SHP77 (cell line): Measurements from ENCODE around the gene HDAC9.
"Not testable (repeated sequence)": the region's sequence is repeated elsewhere in the genome, so short reads cannot be mapped to it uniquely, and the experiment has no call there.

Source experiments
- DNase-seq, 2 experiments: peaks; one replicate each; lab custom pipeline; 2025; lab: John Stamatoyannopoulos, UW

HDAC9 gene

DNA sequence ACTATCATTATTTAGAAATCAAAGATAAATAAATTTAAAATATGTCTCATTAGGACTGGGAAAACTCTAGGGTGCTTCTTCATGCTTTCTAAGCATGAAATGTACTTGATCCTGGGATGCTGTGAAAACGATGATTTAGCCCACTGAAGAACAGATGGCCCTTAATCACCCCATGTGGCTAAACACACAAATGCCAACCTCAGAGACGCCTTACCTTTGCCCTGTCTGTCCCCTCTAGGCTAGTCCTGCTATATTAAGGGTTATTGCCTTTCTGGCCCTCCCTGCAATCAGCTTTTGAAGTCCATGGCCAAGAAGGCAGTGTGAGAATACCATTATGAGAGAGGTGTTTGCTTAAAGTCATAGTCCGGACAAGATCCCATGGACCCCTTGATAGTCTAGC lies 404.7 kb downstream of the HDAC9 start:
- no peak for DNase-seq

DNA sequence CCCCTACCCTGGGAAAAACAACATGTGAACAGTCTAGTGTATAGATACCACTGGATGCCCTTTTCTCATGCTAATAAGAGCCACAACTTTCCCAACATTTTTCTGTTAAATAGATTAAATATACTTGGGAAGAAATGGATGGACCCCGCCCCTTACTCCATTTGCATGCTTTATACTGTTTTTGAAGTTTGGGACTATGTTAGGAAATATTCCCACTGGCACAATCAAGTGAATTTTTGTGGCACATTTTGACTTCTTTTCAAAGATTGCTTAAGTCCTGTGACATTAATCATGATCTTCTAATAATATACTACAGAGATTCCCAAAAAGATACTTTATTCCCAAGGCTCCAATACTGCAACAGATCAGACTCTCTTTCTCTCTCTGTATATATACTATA lies 405.3 kb downstream of the HDAC9 start:
- DNase-seq: no peak

DNA sequence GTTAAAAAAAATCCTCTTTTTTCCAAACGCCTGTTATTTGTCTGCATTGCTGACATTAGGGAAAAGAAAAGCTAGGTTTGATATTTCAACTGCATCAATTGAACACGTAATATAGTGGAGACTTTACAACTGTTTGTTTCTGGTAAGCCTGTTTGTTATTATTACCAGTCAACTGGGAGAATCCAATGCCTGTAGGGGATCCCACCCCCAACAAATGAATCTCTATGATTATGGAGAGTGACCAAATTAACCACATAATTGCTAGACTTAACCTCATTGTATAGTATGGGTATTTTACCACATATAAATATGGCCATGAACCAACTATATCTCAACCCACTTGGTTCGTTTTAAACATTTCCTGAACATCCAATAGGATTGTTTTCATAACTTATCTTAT lies 405.8 kb downstream of the HDAC9 start:
- no peak for DNase-seq

DNA sequence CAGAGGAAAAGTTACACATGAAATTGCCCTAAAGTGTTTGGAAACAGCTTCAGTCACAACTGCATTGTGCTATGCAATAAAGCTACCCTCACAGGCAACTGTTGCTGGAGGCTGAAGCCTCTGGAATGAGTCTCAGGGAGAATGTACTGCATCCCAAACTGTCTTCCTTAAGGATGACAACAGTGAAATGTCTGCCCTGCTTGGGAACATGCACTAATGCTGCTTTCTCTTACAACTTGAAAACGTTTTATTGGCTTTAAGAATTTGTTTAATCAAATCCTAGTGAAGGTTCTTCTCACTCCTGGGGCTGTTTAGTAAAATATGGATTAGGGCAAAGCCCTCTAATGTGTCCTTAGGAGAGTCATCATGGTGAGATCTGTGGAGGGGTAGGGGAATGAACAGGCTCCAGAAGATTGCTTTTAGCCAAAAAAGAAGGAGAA lies 406.5 kb downstream of the HDAC9 start:
- DNase-seq: no peak

DNA sequence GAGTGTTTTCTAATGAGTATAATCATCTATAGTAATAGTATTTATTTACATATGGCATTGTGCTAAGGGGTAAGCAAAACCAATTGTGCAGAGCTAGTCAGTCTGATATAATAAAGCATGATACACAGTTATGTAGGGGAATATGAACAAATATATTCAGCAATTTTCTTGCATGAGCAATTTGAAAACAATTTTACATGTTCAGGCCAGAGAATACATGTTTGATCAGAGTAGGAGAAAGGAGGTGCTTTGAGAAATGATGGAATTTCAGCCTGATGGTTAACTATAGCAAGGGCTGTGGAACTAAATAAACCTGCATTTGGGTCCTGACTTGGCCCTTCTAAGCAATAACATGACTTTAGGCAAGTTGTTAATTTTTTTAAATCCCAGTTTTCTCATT lies 407.3 kb downstream of the HDAC9 start:
- DNase-seq: no peak

DNA sequence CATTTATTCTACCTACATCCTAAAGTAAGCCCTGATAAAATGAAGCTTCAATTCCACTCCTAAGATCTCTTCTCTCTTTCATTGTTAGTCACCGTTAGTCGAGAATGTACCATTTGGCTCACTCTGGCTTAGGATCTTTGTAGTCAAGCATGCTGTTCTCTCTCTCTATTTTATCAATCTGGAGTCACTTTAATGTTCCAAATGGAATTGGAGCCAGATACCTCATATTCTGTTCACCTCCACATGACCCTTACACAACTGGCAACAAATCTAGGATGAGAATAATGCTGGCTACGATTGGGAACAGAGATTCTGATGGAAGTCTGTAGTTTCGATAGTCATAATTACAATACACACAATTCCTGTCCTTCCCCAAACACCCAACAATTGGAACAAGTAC lies 408.1 kb downstream of the HDAC9 start:
- no peak for DNase-seq

DNA sequence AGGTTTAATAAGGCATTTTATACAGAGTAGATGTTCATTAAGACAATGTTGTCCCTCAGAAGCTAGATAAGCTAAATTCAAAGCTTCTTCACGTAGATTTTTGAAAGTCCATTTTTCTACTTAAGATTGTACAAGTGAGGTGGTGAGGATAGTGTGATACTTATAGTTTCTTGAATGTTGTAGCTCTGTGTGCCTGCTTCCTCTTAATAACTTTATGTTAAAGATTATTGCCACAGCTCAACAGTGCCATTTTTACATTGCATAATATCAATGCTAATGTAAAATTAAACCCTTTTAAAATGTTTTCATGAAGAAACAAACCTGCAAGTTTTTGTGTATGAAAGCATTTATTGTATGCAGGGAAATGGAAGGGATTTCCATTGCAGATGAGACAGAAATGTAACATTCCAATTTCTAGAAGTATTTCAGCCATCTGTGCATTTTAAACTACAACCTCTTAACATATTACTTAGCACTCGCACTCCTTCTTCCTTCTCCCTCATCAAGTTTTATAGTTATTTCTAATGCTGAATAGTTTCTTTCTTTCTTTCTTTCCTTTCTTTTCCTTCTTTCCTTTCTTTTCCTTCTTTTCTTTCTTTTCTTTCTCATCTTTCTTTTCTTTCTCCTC lies 409.9 kb downstream of the HDAC9 start:
- DNase-seq: no peak

DNA sequence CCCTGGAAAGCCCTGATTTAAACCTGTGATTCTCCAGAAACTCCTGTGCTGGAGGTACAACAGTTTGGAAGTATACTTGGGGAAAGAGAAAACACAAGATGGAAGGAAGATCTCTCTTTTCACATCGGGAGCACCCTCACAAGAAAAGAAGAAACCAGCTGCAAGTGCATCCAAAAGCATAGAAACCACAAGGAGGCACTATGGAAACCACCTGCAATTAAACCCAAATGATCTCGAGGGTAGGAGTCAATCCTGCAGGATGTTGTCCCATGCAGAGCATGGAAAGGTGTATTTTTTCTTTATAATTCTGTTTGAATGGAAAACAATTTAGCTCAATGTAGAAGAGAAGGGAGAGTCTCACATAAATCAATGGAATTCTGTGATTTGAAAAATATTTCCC lies 411.4 kb downstream of the HDAC9 start:
- no peak for DNase-seq

DNA sequence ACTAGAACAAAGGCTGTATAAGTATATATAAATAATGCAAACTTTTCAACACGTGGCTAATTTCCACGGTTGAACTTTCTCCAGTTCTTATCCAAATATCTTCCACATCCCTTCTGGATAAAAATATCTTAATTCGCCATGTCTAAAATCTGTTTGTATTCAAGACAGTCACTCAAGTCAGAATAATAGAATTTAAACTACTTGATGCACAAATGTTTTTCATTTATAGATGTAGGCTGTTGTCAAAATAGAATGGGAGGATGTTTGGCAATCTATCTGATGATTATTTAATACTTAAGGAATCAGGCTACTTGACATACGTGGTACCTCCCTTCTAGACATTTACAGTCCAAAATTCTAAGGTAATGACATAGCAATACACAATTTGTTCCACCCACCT lies 417.6 kb downstream of the HDAC9 start:
- DNase-seq: no peak

DNA sequence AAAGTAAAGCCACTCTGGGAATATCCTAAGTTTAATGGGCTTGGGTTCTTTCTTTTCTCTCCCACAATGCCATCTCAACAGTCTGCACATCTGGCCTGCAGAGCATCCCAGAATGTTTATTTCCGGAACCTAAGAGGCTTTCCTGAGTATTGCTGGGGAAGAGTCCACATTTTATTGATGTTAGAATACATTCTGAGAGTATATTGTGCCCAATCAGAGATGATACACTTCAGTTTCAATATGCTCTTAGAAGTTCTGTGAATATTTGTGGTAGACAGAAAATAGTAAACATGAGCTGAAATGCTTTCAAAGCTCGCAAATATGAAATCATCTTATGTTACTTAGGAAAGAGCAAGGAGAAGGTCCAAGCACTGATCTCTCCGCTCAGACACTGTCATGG lies 421.3 kb downstream of the HDAC9 start:
- no peak for DNase-seq

DNA sequence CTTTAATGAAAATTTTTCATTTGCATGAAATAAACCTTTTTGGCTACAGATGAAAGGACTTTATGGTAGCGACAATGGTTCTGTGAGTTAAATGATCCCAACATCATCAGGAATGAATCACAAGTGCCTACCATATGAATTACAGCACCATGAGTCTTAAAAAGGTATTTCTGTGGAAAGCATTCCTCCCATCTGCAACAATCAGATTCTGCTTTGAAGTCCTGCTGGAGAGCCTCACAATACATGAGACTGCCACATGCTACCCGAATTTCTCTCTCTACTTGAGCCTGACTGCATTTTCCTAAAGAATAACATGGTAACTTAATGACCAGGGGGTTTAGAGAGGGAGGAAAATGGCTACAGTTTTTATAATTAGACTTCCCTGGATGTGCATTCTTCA lies 431.6 kb downstream of the HDAC9 start:
- no peak for DNase-seq

DNA sequence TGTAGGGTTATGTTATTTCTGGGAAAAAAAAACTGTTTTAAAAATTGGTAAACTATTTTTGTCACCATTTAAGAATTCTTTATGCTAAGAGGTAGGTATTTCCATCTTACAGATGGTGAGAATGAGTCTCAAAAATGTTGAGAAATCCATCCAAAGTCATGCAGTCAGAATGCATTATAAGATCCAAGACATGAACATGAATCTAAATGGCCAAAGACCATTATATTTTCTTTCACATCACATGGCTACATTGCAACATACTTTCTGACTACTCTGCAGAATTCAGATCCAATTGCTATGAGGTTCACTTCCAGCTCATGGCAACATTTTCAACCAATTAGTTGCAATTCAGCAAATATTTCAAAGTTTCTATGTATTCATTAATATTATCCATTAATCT lies 440.7 kb downstream of the HDAC9 start:
- DNase-seq: no peak

DNA sequence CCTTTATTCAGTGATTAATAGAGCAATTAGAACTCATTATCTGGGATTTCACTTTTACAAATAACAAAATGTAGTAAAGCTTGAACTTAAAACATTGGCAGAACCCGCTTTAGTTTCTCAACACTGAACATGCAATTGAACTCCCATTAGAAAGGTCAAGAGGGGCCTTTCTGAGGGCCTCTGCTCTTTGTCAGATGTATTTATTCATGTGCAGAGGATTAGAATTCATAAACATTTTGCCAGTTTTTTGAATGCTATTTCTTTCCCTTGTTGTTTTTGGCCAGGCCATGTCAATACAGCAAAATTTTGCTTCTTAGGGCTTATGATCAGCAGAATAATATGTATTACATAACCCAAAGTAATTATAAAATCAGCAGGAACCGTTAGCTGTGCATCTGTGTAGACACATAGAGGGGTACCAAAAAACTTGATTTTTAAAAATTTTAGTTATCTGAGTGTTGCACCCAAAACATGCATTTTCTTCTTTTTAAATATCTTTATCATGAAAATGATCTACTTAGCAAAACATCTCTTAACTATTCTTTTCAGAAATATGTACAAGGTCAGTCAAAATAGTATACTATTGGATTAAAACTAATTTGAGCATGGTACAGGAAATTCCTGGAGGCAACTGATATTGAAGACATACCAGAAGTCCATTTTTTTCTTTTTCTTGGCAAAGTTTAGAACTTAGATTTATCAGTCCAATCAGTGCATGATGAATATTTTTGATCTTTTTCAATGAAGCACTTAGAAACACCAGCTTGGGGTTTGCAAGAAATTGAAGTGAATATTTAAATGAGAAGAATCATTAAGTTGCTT lies 444.4 kb downstream of the HDAC9 start:
- no peak for DNase-seq

DNA sequence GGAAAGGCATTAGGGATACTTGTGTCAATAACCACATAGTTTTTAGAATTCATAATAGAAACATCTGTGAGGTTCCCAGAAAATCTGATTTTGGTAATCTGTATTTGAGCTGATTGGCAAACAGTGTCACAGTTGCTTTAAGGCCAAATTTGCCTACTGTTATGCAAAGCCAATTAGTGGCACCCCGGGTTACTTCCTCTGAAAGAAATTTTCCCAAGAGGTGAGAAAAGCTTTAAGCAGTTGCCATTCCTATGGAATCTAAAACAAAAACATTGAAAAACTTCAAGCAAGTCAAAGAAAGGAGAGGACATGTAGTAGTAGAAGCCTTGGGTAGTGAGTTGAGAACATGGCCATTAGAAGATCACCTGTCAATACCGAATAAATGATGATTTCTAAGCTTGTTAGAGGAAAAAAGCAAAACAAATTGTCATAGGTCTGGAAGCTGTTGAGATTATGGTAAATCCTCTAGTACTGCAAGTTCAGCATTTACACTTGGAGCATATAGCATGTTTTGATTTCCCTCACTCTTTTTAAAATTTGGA lies 445.1 kb downstream of the HDAC9 start:
- no peak for DNase-seq

DNA sequence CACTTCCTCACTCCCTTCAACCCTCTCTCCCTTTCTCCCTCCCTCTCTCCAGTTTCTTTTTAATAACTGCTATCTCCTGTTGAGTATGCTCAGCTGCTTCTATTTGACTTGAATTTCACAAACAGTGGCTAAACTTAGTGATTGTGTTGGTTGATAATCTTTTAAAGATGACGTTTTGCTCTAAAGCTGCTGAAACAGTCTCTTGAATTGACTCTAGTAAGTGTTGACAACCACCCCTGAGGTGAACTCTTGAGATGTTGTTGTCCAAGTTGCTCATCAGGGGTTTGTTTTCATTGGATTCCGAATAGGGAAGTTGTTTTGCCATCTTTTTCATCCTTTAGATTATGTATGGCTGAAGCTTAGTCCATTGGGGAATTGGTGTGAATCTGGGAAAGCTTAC lies 445.7 kb downstream of the HDAC9 start:
- no peak for DNase-seq

DNA sequence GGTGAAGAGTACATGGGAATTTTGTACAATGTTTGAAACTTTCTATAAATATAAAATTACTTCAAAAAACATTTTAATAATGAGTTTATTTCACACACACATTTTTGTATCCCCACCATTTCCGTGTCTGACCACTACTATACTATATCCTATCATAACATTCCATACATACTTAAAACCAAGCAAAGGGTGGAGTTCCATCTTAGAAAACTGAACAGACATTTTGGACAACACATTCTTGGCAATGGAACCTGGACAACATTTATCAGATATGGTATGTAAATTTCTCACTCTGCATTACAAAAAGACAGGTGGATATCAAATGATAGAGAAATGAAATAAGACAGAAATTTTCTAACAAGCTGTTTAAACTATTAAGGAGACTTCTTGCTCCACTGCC lies 453.0 kb downstream of the HDAC9 start:
- no peak for DNase-seq

DNA sequence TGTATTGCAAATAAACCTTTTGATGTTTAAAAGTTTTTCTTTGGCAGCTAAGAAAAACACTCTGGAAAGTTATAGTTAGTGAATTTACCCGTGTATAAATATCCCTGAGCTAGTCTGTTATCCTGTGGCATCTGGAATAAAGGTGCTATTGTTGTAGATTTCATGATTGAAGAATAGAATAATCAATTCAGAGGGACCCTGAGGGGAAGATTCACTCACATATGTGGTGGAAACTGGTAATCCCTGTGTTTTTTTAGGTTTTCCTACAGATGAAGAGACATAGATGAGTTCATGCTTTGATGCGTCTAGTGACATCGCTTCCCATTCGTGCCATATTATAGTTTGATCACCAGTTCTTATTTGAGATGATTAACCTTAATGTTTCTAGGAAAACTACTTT lies 457.3 kb downstream of the HDAC9 start:
- DNase-seq: no peak

DNA sequence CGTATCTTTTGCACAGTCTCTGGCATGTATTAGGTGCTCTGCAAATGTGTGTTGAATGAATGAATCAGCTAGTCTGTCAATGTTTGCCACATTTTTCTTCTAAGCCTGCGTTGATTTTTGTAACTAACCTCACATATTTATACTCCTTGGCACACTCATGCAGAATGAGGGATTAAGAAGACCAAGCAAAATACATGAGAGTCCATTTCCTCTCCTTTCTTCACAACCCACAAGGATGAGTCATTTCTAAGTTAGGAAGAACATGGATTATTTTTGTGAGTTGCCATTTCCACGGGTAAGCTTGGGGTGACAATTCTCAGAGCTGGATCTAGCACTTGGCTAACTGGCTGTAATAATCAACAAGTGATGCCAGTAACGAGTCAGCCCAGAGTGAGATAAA lies 463.1 kb downstream of the HDAC9 start:
- no peak for DNase-seq

DNA sequence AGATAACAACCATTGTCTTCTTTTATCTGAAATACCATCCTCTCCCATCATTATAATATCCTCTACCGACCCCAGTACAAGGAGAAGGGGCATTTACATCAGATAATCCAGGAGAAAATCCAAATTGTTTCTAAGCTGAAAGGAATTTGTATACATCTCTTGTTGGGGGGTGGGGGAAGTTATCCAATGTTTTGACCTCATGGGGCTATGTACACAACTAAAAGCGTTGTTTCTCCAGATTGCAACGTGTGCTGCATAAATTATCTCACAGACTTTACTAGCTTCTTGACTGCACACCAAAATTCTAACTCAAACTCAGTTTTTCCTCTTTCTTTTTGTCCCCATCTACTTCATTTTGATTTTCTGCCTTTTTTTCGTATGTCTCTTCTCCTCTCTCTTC lies 465.2 kb downstream of the HDAC9 start:
- DNase-seq: no peak

DNA sequence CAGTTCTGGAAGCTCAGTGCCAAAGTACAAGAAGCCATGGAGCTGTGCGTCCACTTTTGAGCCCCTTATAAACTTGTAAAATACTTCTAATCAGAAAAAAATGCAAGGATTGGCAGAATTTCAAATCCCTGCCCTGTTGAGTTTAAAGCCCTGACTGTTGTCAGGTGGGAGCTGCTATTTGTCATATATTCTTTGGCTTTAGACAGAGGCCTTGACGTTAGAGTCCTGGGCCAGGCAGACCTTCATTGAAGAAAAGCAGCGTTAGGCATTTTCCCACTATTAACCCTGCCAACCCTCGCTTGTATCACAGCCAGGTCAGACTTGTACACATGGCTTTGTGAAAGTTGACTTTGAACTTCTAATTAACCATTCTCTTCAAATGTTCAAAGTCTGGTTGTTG lies 466.5 kb downstream of the HDAC9 start:
- DNase-seq: no peak

DNA sequence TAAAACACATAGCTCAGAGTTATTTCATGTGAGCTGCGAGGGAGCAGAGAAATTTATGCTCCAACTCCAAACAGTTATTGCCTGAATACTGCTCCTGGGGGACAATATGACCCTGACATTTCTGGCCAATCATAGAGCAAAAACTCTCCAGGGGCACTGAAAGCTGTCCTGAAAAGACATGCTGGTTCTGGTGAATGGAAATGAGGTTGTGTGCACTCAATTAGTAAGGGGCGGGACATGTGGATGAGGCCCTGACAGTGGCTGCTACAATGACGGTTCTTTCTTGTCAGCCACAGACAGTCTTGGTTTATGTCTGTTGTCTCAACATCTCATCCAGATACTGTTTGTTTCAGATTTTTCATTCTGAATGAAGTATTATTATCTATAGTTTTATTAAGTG lies 470.1 kb downstream of the HDAC9 start:
- no peak for DNase-seq

DNA sequence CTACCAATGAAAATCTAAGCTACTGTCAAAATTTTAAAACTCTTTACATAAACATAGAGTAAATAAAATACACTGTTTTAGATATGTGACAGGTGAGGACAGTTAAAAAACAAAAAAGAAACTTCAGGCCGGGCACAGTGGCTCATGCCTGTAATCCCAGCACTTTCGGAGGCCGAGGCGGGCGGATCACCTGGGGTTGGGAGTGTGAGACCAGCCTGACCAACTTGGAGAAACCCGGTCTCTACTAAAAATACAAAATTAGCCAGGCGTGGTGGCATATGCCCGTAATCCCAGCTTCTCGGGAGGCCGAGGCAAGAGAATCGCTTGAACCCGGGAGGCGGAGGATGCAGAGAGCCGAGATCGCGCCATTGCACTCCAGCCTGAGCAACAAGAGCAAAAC lies 472.2 kb downstream of the HDAC9 start:
- not testable (repeated sequence) for DNase-seq

DNA sequence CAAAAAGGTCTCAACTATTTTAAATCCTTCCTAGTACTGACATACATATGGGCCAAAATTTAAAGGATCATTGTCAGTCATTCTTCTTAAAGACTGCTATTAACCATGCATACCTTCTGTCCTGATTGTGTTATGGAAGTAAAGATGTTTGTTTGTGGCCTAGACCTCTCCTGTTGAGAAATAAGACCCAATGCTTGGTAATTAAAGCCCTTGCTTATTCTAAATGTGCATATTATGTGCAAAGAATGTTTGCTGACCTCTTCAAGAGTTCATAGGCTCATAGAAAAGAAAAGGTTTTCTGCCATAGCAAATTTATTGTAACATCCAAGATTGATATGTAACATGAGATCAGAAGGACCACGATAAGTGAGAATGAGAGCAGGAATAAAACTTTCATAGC lies 476.3 kb downstream of the HDAC9 start:
- DNase-seq: no peak

DNA sequence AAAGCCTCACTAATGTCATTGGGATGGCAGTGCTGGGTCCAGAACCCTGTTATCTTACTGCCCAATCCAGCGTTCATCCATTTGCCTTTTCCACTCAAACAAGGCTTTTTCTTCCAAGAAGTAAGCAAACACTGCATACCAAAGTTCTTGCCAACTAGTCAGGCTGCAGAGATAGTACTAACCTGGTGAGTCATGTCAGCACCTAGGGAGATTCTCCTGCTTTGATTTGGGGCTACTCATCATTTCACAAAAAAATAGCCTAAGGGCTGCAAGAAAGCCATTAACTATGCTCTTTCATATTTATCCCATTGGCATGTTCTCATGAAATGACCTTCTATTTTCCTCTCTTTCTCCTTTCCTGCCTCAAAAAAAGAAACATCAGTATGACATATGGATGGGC lies 479.3 kb downstream of the HDAC9 start:
- DNase-seq: no peak
